Colonic mucosa (tissue), 4 donors: ENCODE measurements around the gene ST6GALNAC2. TPM values are rescaled to one million over a fixed set of nuclear protein-coding genes. Genes with fewer than 3 reads are reported as not detected.
A peak's percentile ranks its signal among the peaks of the same experiment; 100 is the strongest.

ENCODE experiments used
- DNase-seq: peaks from one replicate; pipeline ENCODE4 v3.0.0-alpha.2; 2020
- H3K27ac ChIP-seq: fragments of 200-600 bp; one replicate; pipeline ENCODE4 v1.8.0; 2021
- H3K27me3 ChIP-seq: fragments of 200-600 bp; one replicate; pipeline ENCODE4 v1.8.0; 2021
- H3K36me3 ChIP-seq: fragments of 200-600 bp; one replicate; pipeline ENCODE4 v1.8.0; 2021
- H3K4me1 ChIP-seq: fragments of 200-600 bp; one replicate; pipeline ENCODE4 v1.8.0; 2021; ENCODE audit warnings: mild to moderate bottlenecking
- H3K4me3 ChIP-seq: fragments of 200-600 bp; one replicate; pipeline ENCODE4 v1.8.0; 2021
- H3K9ac ChIP-seq, 2 donors: one replicate each; pipeline ENCODE4 v1.7.0; 2013; ENCODE audit warnings: control low read depth in 2 of 2, low read depth in 2 of 2, low read length in 2 of 2
- H3K9me3 ChIP-seq: fragments of 200-600 bp; one replicate; pipeline ENCODE4 v1.8.0; 2021
- CTCF ChIP-seq: fragments of 200-600 bp; IDR thresholded peaks from one replicate; pipeline ENCODE4 v1.8.0; 2022; ENCODE audit warnings: antibody characterized with exemption, mild to moderate bottlenecking
- intact Hi-C: fragments of 100-400 bp; cut with DNase I; formaldehyde crosslinking; loops from one replicate; pipeline ENCODE4 v1.14.1; 2022
- total RNA-seq, 2 donors: library from RNA; stranded (reverse); fragmentation: NEBNext Ultra II Directional in 1 of 2; extraction: Animal tissue kit (Norgen Biotek cat#: 25700) in 1 of 2; gene quantifications; one replicate each; pipeline ENCODE4 v1.2.1, GENCODE V29; 2021
- donor health status: healthy.
- donor health status: DM: no; HTN: no; CAD: no.
- donor health status: DM: no; HTN: no; CAD: no.

ST6GALNAC2 gene
- total RNA-seq, 2 donors from 2014 or later, result 3.8 to 6.3 TPM

DNA sequence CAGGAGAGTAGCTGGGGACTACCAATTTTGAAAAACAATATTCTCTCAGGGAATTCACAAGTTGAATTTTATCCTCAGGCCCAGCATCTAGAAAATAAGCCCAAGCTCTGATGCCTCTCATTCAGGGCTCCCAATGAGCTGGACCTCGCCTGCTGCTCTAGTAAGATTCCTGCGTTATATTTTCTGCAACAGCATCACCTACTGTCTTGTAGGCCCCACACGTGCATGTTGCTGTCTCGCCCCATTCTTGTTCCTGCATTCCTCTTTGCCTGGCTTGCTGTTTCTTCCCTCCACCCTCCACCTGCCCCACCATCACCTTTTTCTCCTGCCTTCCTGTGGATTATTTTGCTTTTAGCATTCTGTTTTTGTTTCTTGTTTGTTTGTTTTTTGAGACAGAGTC lies 8.3 kb upstream of the ST6GALNAC2 start:
- no peak overlapping the region for H3K27ac ChIP-seq
- no peak overlapping the region for H3K9ac ChIP-seq
- no peak for DNase-seq
- no peaks in the 10 kb centered on the region for H3K36me3 ChIP-seq
- intact Hi-C loops, result no loop called here
- H3K9me3 ChIP-seq, result no peaks in the 10 kb centered on the region
- no peak overlapping the region for H3K4me3 ChIP-seq
- H3K4me1 ChIP-seq, result peaks cover 4% of the 10 kb centered on the region
- no peak for TF ChIP-seq CTCF
- H3K27me3 ChIP-seq, result no peaks in the 10 kb centered on the region

- TF ChIP-seq CTCF, result no peak
- H3K9me3 ChIP-seq, result no peaks in the 10 kb centered on the region
- no peak for DNase-seq
- no peaks in the 10 kb centered on the region for H3K27me3 ChIP-seq
- H3K27ac ChIP-seq, result no peak overlapping the region
- no peak overlapping the region for H3K9ac ChIP-seq
- H3K36me3 ChIP-seq, result no peaks in the 10 kb centered on the region
- peaks cover 4% of the 10 kb centered on the region for H3K4me1 ChIP-seq
- intact Hi-C loops, result no loop called here
- no peak overlapping the region for H3K4me3 ChIP-seq
Measured at GRCh38 chr17:76593384-76593826, 7.7 kb upstream of the ST6GALNAC2 start.

- no peak overlapping the region for H3K9ac ChIP-seq
- intact Hi-C loops, result no loop called here
- H3K9me3 ChIP-seq, result no peaks in the 10 kb centered on the region
- H3K4me3 ChIP-seq, result no peak overlapping the region
- H3K36me3 ChIP-seq, result no peaks in the 10 kb centered on the region
- H3K27me3 ChIP-seq, result peaks cover 25% of the 10 kb centered on the region
- no peak for TF ChIP-seq CTCF
- H3K27ac ChIP-seq, result no peak overlapping the region
- no peaks in the 10 kb centered on the region for H3K4me1 ChIP-seq
- no peak for DNase-seq
Measured at GRCh38 chr17:76588182-76588581, 2.5 kb upstream of the ST6GALNAC2 start.

- no peak for TF ChIP-seq CTCF
- no peaks in the 10 kb centered on the region for H3K36me3 ChIP-seq
- no peaks in the 10 kb centered on the region for H3K9me3 ChIP-seq
- no peaks in the 10 kb centered on the region for H3K4me1 ChIP-seq
- H3K27ac ChIP-seq, result no peak overlapping the region
- H3K27me3 ChIP-seq, result peaks cover 25% of the 10 kb centered on the region
- no peak overlapping the region for H3K4me3 ChIP-seq
- no peak overlapping the region for H3K9ac ChIP-seq
- intact Hi-C loops, result no loop called here
- no peak for DNase-seq
Measured at GRCh38 chr17:76586741-76587487, 1.3 kb upstream of the ST6GALNAC2 start.

GRCh38 chr17:76585033-76585648 lies 519 bp downstream of the ST6GALNAC2 start:
- Histone ChIP-seq H3K9me3 (no peaks in the 10 kb centered on the region), H3K4me3 (peak overlapping the region; percentile 69), H3K4me1 (no peaks in the 10 kb centered on the region), H3K27me3 (peaks cover 25% of the 10 kb centered on the region), H3K36me3 (no peaks in the 10 kb centered on the region), H3K27ac (peak overlapping the region; percentile 40), H3K9ac (peak overlapping the region; percentile 32 to 78)
- peak; percentile 42 for DNase-seq
- TF ChIP-seq CTCF, result no peak
- intact Hi-C loops, result no loop called here
